GF-D8 (cell line): Measurements from ENCODE around the gene DSCAM.
"Not testable (repeated sequence)": the region's sequence is repeated elsewhere in the genome, so short reads cannot be mapped to it uniquely, and the experiment has no call there.

Source experiments
- DNase-seq: peaks from one replicate; lab custom pipeline; 2025; lab: John Stamatoyannopoulos, UW

Gene DSCAM

DNA sequence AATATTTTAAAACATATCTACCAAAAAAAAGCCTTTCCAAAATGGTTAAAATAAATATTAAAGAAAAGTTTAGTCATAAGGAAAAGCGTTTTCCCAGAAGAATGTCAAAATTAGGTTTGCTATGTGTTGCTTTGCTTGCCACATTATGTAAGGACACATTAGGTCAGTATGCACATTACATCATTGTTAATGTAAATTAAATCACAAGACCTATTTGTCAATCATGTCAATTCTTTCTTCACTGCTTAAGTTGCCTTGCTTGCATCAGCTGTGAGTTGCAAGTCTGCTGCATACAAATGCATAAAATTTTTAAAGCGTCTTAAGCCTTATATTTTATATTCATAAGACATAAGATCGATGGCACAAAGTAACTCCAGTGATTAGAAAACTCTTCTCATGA is 530.9 kb downstream of the DSCAM start:
- no peak for DNase-seq

DNA sequence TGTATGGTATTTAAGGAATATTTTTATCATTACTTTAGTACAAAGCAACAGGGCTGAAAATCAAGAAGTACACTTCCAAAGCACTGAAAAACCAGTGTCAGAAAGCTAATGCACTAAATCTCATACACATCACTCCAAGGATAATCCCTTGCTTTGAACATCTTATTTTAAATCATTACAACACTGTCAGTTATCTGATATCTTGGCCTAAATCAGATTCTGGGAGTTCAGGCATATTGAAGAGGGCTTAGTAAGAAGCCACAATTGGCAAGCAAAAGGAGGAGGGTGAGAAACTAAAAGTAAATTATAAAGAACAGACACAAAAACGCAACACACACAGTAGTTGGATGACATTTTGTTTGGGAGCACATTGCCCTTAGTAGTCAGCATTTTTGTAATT is 531.3 kb downstream of the DSCAM start:
- no peak for DNase-seq

DNA sequence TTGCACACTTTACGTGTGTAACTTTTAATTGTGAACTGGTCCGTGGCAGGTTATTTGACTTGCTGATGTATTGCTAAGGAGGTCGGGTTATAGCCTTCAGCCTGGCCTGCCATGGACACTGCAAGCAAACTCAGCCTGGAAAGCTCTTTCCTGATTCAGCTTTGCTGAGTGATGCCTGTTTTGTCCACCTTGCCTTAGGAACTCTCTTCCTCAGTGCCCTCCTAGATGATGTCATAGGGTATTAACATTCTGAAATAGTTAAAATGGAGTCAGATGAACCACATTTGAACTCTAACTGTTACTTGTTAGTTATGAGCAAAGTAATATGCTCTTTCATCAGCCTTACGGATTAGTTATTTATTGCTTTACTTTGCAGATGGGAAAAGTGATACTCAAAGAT is 533.7 kb downstream of the DSCAM start:
- DNase-seq: no peak

DNA sequence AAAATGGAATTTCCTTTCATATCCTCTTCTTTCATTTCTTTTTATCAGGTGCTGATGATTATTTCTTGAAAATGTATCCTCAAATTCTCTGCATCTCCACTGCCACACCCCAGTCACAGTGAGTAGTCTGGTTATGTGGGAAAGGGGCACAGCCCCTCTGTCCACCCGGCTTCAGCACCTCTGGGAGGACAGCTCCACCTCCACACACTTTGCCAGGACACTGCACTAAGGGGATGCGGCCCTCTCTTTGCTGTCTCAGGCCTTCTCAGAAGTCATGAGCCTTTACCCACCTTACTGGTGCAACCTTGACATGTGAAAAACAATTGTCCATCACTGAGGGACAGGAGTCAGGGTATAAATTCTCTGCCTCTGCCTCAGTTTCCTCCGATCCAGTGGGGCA is 546.7 kb downstream of the DSCAM start:
- no peak for DNase-seq

DNA sequence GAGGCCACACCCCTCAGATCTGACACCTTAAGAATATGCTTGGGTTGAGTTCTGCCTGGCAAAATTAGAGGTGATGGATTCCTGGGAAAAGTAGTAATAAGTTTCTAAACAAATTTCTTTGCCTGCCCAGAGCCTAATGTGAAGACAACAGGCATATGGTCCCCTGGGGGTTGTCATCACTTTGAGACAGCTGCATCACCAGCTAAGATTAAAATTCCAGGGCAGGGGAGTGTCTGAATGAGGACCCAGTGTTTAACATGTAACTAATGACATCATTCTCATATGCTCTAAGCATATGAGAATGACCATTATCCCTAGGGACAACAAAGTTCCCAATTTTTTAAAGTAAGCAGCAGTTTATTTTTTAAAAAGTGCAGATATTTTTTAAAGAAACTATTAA is 547.5 kb downstream of the DSCAM start:
- no peak for DNase-seq

DNA sequence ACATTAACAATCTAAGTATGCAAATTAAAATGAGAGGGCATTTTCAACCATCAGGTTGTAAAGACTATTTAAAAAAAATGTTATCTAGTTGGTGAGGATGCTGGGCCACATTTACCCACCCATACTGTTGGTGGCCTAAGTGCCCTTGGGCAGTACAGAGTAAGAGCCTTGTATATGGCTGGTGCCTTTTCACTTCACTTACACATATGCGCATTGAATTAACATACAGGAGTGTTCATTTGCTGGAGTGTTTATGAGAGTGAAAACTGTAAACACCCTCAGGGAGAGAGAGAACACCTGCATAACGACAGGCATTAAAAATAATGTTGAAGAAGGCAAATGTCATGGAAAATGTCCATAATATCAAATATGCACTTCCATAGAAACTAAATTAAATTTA is 552.6 kb downstream of the DSCAM start:
- no peak for DNase-seq

DNA sequence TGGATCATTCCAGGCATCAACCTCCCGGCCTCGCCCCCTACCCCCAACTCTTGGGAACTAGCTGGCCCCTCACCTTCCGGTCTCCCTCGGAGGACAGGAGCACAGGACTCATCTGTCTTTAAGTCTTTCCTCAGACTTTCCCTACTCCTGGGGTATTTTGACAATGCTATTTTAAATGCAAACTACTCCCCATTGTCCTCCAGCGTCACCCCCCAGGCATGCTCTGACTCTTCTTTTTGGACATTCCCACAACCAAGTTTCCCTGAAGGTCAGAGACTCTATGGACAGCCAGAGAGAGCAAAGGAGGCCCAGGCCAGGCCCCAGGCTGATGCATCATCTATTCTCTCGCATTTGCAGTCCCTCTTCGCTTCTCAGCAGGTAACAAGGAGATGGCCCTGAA is 555.4 kb downstream of the DSCAM start:
- no peak for DNase-seq

DNA sequence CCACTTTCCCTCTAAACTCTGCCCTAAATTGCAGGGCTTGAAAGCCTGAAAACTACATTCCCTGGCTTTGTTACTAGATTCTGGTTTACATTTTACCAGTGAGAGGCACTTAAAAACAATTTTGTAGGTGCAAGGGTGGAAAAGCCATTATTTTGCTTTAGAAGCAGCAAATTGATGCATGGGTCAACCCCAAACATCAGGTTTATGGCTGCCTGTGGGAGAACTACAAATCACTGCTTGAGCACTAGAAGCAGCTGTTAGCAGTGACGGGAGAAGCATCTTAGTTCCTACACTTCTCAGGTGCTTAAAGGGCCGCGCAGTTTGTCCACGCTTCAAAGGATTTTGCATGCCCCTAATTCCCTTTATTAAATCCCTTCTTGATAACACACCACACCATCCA is 562.5 kb downstream of the DSCAM start:
- DNase-seq: no peak

DNA sequence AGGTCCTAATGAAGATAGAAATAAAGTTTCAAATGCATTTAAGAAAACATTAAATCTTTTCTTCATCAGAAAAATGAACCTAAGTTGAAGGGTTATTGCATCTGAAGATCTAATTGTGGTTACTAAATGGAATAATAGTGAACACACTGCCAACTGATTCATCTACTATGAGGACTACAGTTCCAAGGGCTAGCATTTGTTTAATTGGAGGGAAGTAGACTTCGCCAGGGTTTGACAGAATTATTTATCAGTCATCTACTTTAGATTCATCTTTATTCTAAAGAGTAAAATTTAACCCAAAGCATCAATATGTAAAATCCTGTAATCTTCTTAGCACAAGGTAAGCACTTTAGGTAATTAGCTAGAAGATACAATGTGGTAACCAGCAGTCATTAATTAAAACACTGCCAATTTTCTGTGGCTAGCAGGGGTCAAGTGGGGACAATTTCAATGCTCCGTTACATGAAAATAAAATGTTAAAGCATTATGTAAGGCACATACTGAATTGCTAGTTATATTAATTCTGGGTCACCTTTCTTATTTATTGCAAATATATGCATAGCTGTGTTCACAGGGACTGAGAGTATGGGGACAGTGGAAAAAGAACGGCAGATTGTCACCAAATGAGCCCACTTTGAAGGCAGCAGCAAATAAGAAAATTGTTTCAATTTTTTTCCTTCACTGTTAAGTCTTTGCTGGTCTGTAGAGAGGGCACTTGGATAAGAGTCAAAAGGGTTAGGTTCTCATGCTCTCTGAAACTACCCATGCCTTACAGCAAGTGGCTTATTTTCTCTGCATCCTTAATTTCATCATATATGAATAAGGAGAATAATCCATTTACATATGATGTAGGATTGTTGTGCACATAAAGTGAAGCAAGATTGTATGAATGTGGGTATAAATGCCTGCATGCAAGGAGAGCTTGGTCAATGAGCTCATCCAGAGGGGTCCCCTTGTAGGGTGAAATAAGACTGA is 563.8 kb downstream of the DSCAM start:
- DNase-seq: no peak

DNA sequence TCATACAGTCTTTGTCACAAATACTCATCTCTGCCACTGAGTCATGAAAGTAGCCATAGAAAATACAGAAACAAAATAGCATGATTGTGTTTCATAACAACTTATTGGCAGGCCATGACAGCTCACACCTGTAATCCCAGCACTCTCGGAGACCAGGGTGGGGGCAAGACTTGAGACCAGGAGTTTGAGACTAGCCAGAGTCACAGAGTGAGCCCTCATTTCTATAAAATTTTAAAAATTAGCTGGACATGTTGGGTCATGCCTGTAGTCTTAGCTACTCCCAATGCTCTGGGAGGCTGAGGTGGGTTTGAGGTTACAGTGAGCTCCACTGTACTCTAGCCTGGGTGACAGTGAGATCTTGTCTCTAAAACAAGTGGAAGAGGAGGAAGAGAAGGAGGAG is 568.6 kb downstream of the DSCAM start:
- no peak for DNase-seq

DNA sequence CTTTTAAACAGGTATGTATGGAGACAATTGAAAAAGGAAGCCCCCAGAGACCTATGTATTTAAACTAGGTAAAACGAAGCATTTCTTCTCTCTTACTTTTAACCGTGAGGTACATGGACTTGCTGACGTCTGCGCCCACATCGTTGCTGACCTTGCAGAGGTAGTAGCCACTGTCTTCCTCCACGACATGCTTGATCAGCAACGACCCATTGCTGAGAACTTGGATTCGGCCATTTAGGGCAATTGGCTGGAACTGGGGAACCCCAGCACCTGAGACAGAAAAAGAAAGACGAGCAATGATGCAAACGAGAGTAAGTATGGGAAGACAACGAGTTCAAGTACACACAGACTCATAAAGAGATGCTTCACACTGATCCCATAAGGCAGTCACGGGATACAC is 571.0 kb downstream of the DSCAM start:
- no peak for DNase-seq

DNA sequence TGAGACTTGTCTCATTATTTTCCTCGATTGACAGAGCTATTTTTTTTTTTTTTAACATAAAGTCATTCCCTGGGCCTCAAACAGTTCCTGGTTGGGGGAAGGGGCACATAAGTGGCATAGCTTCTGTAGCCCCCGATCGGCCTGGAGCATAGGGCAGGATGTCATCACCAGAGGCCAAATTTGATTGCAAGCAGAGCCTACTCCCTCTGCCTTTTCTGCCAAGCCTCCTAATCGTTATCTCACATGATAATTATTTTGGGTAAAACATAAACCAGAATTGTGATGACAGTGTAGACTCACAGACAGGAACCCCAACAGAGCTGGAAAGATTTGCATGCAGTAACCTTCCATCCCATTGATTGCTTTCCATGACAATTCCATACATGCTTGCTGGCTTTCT is 574.9 kb downstream of the DSCAM start:
- no peak for DNase-seq

DNA sequence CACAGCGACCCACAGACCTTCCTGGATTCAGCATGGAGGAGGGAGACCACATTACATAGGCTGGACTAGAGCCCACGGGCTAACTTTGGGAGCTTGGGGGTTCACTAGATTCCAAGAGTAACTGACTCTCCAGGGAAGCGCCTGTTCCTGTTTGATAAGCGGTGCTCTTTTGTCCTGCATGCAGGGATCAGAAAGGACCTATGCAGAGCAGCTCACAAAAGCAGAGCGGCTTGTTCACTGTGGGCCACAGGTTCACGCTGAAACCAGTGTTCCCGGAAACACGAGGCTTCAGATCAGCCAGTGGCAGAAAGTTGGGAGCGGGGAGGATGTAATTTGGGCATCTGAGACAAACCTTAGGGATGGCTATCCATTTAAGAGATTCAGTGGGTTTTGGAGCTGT is 575.8 kb downstream of the DSCAM start:
- DNase-seq: no peak

DNA sequence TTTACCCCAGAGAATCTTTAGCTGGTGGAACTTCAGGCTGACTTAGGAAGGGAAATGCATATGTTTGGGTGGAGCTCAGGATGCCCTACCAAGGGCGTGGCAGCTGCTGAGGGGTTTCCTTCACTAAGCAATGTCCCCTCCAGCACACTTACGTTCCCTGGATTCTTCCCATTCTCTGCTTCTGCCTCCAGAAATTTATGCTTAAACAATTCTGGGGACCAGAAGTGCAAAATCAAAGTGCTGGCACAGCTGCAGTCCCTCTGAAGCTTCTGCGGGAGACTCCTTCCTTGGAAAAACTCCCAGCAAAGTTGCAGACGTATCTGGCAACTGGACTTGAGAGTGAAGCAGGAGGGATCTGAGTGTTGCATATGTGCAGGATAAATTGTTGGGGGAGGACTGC is 576.9 kb downstream of the DSCAM start:
- no peak for DNase-seq

DNA sequence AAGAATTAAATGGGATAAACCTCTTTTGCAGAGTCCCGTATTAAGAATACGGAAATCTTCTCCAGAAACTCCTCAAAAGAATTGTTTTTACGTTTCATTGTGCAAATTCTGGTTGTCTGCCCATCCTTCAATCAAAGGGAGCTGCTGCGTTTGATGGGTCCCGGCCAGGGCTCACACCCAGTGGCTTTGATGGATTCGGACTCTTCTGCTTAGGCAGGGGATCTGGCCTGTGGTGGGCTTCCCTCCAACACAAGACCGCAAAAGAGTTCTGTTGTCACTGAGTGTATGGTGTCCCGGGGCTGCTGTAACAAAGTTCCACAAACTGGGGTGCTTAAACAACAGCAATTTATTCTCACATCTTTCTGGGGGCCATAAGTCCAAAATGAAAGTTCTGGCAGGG is 577.7 kb downstream of the DSCAM start:
- DNase-seq: no peak

DNA sequence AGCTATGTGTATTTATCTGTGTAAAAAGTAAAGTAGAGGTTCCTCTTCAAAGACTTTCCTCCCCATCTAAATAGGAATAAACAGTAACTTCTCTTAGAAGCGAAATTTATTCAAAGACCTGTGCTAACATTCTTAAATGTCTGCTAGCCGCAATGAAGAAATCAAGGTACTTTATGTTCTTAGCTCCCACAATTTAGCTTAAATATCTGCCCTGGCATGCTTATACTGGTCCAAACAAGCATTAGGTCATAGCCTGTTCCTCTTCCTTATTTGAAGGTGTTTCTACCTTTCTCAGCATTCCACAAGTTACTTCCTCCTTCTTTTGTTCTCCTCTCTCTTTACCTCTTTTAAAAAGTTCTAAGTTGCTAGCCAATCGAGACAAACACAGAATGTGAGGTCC is 588.5 kb downstream of the DSCAM start:
- DNase-seq: not testable (repeated sequence)

DNA sequence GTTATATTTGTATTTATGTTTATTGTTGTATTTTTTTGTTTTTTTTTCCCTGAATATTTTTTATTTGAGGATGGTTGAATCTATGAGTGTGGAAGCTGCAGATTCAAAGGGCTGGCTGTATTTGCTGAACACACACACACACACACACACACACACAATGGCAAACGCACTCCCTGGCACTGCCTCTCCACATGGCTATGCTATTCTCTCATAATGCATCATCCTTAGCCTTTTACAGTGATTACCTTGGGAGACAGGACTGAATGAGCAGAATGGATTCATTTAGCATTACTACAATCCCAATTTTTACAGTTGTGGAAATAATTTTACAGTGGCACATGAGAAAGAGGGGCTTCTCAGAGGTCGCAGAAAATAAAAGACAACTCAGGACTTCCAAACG is 589.6 kb downstream of the DSCAM start:
- DNase-seq: no peak

DNA sequence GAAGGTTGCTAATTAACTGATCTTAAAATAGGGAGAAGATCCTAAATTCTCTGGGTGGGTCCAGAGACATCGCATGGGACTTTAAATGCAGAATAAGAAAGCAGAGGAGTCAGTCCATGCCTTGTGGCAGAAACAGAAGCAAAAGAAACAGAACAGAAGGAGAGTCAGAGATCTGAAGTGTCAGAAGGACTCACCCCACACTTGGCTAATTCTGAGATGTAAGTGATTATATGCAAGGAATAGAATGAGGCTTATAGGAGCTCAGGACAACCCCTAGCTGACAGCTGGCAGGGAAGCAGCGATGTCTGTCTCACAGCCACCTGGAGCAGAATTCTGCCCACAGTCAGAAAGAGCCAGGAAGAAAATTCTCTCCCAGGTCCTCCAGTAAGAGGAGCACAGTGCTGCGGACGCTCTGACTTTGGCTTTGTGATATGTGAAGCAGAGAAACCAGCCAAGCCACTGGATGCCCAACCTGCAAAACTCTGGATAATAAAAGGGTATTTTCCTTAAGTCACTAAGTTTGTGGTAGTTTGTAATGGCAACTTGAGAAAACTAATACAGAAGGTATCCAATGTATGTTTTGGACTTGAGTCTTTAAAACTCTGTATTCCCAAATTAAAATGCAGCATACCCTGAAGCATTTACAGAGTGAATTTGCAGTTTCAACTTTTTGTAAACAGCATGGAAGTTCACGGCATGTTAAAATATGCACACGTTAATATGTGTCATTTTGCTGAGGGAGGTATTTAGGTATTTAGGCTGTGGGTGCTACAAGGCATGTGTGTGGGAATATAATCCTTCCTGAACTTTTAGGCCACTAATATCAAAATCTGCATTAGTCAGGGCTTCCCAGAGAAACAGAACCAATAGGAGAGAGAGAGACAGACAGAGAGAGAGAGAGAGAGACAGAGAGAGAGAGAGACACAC is 591.2 kb downstream of the DSCAM start:
- no peak for DNase-seq

DNA sequence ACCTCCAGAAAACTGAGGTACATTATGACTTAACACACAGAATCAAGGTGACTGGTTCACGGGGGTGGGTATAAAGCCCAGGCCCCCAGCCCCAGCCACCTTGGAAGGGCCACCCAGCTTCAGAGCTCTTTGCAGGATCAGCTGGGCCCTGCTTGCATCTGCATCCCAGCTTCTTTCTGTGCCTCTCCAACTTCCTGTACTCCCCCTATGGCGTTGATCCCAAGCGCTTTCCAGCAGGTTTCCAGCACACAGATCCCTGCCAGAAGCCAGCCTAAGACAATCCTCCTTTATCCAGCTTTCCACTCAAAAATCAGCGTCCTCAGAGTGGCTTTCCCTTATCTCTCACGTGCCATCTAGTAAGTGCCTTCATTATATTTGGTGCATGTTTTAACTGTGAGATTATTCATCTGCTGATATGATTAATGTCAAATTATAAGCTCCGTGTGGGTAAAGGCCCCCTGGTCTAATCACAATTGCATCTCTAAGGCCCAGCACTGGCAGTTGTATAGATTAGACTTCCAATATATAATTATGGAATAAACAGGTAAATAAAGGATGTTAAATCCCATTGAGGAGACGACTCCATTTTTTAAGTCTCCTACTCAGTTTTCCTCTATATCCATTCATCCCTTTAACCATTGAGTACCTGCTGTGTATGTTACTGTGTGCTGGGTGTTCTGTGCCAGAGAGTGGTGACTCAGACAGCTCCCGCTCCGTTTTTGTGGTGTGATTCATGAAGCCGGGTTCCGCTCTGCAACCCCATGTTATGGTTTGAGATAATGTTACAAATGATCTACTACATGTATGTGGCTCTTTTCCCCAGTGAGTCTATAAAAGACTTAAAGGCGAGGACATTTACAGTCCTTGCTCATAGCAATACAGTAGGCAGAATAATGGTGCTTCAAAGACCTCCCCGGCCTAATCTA is 592.2 kb downstream of the DSCAM start:
- no peak for DNase-seq

DNA sequence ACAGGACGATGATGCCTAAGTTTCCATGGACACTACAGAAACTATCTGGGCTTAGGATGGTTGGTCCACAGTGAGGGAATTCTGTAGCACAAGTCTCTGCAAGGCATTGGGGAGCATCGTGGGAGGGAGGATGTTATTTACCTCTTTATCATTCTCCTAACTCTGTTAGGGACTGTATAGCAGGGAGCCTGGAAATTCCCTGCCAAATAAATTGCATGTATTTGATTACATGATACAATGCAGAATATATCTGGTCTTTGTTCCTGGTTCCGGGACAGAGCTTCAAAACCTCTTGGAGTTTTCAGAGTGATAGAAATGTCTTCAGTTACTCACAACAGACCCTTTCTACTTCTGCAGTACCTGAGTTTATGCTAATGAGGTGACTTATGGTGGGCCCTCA is 593.8 kb downstream of the DSCAM start:
- no peak for DNase-seq

DNA sequence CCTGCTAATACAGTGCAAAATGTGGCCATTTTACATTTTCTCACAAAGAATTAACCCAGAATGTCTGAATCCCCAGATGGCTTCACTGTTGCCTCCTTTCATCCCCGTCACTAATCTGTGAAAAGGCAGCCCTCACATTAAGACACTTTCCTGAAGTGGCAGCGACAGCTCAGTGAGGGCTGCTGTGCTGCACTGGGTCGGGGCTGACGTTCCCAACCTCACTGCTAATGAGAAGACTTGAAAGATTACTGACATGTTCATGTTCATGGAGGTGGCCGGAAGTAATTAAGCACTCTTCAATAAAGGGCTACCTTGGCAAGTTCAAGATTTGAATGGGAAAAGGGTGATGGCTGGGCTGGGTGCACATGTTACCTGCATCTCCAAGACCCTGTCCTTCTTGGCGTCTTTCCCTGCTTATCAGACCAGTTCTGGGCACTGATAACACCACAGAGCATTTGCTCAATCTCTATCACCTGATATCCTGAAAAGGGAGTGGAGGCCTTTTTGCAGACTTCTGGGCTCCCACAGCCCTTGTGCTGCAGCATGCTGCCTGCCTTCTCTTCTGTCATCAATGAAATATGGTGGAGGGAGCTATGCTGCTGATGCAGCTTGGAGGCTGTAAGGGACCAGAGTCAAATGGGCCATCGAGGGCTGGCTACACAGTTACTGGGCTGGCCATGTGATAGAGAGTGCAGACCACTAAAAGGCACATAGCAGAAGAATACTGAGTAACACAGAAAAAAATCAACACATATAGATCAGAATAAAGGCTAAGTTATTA is 596.3 kb downstream of the DSCAM start:
- DNase-seq: no peak
